Measurements from ENCODE around the gene DCAF10.
"Not testable (repeated sequence)": the region's sequence is repeated elsewhere in the genome, so short reads cannot be mapped to it uniquely, and the experiment has no call there.

DCAF10 gene

GRCh38 chr9:37792122-37792521 is 8.5 kb upstream of the DCAF10 start:
- no peak for DNase-seq (ENCODE audit: low read depth, low spot score)

GRCh38 chr9:37796232-37796631 is 4.4 kb upstream of the DCAF10 start:
- DNase-seq (ENCODE audit: low read depth, low spot score): no peak

DNA sequence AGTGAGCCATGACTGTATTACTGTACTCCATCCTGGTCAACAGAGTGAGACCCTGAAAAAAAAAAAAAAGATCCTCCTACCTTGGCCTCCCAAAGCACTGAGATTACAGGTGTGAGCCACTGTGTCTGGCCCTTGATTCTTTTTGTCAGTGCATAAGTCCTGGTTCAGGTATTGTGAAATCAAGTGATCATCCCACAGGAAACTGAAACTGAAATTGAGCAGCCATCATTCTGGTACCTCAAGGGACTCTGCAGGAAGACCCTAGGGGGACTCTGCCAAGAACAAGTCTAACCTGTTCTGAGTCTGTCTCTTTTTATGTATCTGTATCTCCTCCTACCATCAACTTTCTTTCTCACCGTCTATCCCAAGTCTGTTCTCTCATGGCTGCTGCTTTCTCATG is 1.9 kb upstream of the DCAF10 start:
- no peak for DNase-seq (ENCODE audit: low read depth, low spot score)

DNA sequence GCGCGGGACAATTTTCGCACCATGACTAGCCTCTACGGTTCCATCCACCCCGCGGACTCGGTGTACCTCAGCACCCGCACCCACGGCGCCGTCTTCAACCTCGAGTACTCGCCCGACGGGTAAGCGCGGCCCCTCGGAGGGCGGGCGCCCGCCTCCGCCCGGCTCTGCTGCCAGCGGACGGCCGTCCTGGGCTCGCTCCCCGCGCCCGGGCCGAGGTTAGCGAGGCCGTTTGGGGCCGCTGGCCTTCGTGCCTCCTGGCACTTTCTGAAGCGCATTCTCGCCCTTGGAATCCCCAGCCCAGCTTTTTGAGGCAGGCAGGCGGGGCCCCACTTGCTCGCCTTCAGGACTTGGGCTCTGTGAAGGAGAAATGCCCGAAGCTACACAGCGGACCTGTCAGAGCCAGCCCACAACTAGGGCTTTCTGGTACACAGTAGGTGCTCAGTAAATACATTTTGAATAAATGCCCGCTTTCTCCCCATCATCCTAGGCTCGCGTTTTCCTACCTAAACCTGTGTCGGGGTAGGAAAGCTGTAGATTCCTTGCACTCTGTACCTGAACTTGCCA is 772 bp downstream of the DCAF10 start:
- DNase-seq (ENCODE audit: low read depth, low spot score): no peak

GRCh38 chr9:37801959-37802711 is 1.5 kb downstream of the DCAF10 start:
- DNase-seq (ENCODE audit: low read depth, low spot score): no peak

- no peak for DNase-seq (ENCODE audit: low read depth, low spot score)
These were observed 5.7 kb downstream of the DCAF10 start for GRCh38 chr9:37806271-37806670.

GRCh38 chr9:37809676-37810075 is 9.1 kb downstream of the DCAF10 start:
- DNase-seq (ENCODE audit: low read depth, low spot score): not testable (repeated sequence)

DNA sequence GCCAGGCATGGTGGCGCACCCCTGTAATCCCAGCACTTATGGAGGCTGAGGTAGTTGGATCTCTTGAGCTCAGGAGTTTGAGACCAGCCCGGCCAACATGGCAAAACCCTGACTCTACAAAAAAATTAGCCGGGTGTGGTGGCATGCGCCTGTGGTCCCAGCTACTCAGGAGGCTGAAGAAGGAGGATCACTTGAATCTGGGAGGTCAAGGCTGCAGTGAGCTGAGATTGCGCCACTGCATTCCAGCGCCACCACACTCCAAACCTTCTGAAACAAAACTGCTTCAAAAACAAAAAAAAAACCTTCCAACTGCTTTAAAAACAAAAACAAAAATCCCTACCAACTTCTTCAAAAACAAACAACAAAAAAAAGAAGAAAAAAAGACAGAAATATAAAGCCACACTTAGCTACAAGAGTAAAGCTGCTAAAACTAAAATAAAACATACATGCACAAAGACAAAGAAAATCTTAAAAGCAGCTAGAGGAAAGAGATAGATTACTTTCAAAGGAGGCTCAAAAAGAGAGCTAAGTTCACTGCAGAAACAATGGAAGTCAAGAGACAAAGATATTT is 11.4 kb downstream of the DCAF10 start:
- DNase-seq (ENCODE audit: low read depth, low spot score): no peak

DNA sequence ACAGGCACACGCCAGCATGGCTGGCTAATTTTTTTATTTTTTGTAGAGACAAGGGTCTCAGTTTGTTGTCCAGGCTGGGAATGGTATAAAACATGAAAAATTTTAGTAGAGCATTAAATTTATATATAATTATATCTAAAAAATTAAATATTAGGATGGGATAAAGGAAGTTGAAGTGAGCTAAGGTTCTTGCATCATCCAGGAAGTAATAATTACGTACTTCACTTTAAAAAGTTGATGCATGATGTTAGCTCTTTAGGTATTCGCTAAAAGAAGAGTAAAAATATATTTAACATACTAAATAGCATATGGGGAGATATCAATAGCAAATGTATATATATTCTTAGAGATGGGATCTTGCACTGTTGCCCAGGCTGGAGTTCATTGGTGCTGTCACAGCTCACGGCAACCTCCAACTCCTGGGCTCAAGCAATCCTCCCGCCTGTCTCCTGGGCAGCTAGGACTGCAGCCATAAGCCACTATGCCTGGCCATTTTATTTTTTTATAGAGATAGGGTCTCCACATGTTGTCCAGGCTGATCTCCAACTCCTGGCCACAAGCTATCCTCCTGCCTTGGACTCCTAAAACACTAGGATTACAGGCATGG is 12.3 kb downstream of the DCAF10 start:
- DNase-seq (ENCODE audit: low read depth, low spot score): no peak

GRCh38 chr9:37818849-37819248 is 18.3 kb downstream of the DCAF10 start:
- no peak for DNase-seq (ENCODE audit: low read depth, low spot score)

GRCh38 chr9:37820142-37820541 is 19.5 kb downstream of the DCAF10 start:
- DNase-seq (ENCODE audit: low read depth, low spot score): no peak

DNA sequence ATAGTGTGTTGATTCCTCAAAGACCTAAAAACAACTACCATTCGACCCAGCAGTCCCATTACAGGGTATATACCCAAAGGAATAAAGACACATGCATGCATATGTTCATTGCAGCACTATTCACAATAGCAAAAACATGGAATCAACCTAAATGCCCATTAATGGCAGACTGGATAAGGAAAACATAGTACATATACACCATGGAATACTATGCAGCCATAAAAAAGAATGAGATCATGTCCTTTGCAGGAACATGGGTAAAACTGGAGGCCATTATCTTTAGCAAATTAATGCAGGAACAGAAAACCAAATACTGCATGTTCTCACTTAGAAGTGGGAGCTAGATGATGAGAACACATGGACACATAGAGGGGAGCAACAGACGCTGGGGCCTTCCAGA is 24.6 kb downstream of the DCAF10 start:
- not testable (repeated sequence) for DNase-seq (ENCODE audit: low read depth, low spot score)

- no peak for DNase-seq (ENCODE audit: low read depth, low spot score)
These were observed 27.0 kb downstream of the DCAF10 start for GRCh38 chr9:37827483-37828165.

GRCh38 chr9:37835821-37836220 is 35.2 kb downstream of the DCAF10 start:
- no peak for DNase-seq (ENCODE audit: low read depth, low spot score)

DNA sequence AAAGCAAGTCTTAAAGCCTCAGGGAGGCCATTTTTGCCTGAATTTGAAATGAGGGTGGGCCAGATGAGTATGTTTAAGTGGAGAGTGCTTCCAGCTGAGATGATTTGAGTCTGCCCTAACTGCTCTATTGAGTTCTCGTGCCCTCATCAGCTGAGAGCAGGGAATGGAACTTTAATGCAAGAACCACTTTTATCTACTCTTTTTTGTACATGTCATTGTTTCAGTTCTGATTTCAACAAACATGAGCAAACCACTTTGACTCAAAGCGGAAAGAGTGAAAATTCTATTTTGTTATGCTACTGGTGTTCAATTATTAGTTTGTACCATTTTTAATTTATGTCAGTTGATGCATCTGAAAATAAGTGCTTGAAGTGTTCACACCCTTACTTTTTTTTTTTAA is 35.8 kb downstream of the DCAF10 start:
- no peak for DNase-seq (ENCODE audit: low read depth, low spot score)

DNA sequence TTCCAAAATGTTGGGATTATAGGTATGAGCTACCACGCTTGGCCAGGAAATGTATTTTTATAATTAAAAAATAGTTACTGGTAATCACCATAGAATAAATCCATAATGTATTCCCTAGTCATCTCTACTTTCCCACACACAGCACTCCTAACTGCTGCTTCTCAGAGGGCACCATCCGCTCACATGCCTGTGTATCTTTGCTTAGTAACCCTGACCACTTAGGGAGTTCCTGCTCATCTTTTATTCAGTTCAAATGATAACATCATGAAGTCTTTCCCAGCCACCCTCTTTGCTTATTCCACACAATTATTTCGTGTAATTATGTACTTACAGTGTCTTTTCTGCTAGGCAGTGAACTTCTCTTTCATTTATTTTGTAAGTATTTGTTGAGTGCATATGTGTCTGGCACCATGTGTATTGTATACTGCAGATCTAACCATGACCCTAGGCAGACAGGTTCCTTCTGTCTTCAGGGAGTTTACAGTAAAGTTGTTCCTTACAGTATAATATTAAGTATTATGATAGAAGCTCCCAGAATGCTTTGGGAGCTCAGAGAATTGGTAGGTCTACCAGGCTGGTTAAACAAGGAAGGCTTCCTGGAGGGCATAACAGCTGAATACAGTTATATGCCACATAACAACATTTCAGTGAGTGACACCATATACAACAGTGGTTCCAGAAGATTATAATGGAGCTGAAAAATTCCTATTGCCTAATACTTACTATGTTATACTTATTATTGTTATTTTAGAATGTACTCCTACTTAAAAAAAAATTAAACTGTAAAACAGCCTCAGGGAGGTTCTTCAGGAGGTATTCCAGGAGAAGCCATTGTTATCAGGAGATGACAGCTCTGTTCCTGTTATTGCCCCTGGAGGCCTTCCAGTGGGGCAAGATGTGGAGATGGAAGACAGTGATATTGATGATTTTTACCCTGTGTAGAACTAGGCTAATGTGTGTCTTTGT is 39.2 kb downstream of the DCAF10 start:
- DNase-seq (ENCODE audit: low read depth, low spot score): no peak

DNA sequence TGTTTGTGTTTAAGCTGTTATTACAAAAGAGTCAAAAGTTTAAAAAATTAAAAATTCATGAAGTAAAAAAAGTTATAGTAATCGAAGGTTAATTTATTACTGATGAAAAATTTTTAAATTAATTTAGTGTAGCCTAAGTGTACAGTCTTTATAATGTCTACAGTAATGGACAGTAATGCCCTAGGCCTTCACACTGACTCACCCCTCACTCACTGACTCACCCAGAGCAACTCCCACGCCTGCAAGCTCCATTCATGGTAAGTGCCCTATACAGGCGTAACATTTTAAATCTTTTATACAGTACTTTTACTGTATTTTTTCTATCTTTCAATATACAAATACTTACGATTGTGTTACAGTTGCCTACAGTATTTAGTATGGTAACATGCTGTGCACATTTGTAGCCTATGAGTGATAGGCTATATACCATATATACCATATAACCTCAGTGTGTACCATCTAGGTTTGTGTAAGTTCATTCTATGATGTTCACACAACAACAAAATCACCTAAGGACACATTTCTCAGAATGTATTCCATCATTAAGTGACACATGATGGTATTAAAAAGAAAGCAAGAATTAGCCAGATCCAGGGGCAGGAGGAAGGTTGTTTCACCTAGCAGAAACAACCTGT is 40.1 kb downstream of the DCAF10 start:
- no peak for DNase-seq (ENCODE audit: low read depth, low spot score)

DNA sequence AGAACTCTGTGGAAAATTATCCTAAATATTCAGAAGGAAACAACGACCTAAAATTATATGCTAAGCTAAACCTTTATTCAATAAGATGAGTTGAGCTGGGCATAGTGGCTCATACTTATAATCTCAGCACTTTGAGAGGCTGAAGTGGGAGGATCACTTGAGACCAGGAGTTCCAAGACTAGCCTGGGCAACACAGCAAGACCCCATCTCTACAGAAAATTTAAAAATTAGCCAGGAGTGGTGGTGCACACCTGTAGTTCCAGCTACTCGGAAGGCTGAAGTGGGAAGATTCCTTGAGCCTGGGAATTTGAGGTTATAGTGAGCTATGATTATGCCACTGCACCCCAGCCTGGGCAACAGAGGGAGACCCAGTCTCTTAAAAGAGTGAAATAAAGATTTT is 51.6 kb downstream of the DCAF10 start:
- DNase-seq (ENCODE audit: low read depth, low spot score): no peak

- DNase-seq (ENCODE audit: low read depth, low spot score): no peak
These were observed 56.0 kb downstream of the DCAF10 start for GRCh38 chr9:37856551-37856950.

- DNase-seq (ENCODE audit: low read depth, low spot score): no peak
These were observed 58.4 kb downstream of the DCAF10 start for GRCh38 chr9:37859043-37859442.

- DNase-seq (ENCODE audit: low read depth, low spot score): no peak
These were observed 61.9 kb downstream of the DCAF10 start for GRCh38 chr9:37862530-37862929.

Measured in activated CD4-positive, CD25-positive, alpha-beta regulatory T cell treated with anti-CD3 and anti-CD28 coated beads, Interleukin-2, amount 50 U/mL, for 16 hours (primary cell).